Measurements from ENCODE around the gene AASDHPPT.
"Not testable (repeated sequence)": the region's sequence is repeated elsewhere in the genome, so short reads cannot be mapped to it uniquely, and the experiment has no call there.

Gene AASDHPPT

GRCh38 chr11:106077609-106078455 is at the start of gene AASDHPPT:
Gene AASDHPPT (plus strand): TSS chr11:106077662. CDS start chr11:106077711, 49 bp downstream.
- DNase-seq = peak; percentile 14

GRCh38 chr11:106030609-106031008 is 46.9 kb upstream of the AASDHPPT start:
- no peak for DNase-seq

GRCh38 chr11:106031202-106031810 is 46.2 kb upstream of the AASDHPPT start:
- DNase-seq = no peak

- no peak for DNase-seq
Measured at GRCh38 chr11:106031936-106032335, 45.5 kb upstream of the AASDHPPT start.

GRCh38 chr11:106032861-106033260 is 44.6 kb upstream of the AASDHPPT start:
- DNase-seq = no peak

GRCh38 chr11:106043540-106043939 is 33.9 kb upstream of the AASDHPPT start:
- no peak for DNase-seq

GRCh38 chr11:106047631-106048030 is 29.8 kb upstream of the AASDHPPT start:
- no peak for DNase-seq

GRCh38 chr11:106049727-106050476 is 27.6 kb upstream of the AASDHPPT start:
- no peak for DNase-seq

GRCh38 chr11:106051103-106051502 is 26.4 kb upstream of the AASDHPPT start:
- no peak for DNase-seq

GRCh38 chr11:106058377-106058776 is 19.1 kb upstream of the AASDHPPT start:
- not testable (repeated sequence) for DNase-seq

- DNase-seq = no peak
Measured at GRCh38 chr11:106059617-106060016, 17.8 kb upstream of the AASDHPPT start.

GRCh38 chr11:106061249-106061784 is 16.1 kb upstream of the AASDHPPT start:
- DNase-seq = no peak

- DNase-seq = no peak
Measured at GRCh38 chr11:106061954-106062949, 15.2 kb upstream of the AASDHPPT start.

- no peak for DNase-seq
Measured at GRCh38 chr11:106063009-106063408, 14.5 kb upstream of the AASDHPPT start.

GRCh38 chr11:106070606-106071005 is 6.9 kb upstream of the AASDHPPT start:
- DNase-seq = no peak

- no peak for DNase-seq
Measured at GRCh38 chr11:106072804-106073203, 4.7 kb upstream of the AASDHPPT start.

GRCh38 chr11:106076171-106076918 is 1.1 kb upstream of the AASDHPPT start:
- no peak for DNase-seq

- peak; percentile 98 for DNase-seq
Measured at GRCh38 chr11:106076919-106077608, 398 bp upstream of the AASDHPPT start, which contains the start of gene KBTBD3. Gene KBTBD3 (minus strand): TSS chr11:106077347. CDS start chr11:106059097, 18,250 bp downstream.

GRCh38 chr11:106082096-106082495 is 4.6 kb downstream of the AASDHPPT start:
- no peak for DNase-seq

- no peak for DNase-seq
Measured at GRCh38 chr11:106086135-106086534, 8.7 kb downstream of the AASDHPPT start.

Data from NCI-H1436 (cell line).